ENCODE results near the gene MEIOSIN. TPM values are rescaled to one million over a fixed set of nuclear protein-coding genes. Genes with fewer than 3 reads are reported as not detected.
"Not testable (repeated sequence)": the region's sequence is repeated elsewhere in the genome, so short reads cannot be mapped to it uniquely, and the experiment has no call there.

Gene MEIOSIN, protein sequence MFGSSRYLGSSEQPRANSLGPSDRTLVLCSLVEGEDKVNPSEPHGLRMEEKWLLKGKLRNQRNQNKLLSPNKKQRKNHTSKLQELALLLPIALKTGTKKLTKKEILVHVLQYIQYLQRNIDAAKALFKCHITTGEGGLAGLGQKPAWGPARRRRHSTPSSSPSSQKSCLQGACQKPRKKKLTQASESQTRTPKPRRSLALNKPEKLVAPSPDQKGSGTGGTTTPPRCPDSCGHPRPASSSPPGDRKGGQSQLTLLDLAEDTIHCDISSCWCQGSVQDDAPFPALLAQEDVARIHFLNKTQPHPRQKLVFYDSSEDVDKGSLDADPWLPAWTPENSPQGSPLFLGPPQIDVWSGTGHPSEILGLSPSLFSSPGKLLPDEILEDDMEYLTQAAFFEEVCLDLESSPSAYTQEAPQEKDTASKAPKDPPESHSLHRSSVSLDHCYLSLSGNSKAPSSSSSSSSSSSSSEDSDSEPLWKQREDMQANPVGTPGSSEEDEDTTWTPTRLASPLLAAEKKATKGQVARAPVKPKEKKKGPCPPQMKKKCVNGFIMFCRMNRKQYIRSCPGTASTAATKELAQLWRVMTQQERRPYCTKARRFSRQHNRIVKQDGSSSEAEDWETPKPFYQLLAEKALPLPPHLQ
- not detected for total RNA-seq

DNA sequence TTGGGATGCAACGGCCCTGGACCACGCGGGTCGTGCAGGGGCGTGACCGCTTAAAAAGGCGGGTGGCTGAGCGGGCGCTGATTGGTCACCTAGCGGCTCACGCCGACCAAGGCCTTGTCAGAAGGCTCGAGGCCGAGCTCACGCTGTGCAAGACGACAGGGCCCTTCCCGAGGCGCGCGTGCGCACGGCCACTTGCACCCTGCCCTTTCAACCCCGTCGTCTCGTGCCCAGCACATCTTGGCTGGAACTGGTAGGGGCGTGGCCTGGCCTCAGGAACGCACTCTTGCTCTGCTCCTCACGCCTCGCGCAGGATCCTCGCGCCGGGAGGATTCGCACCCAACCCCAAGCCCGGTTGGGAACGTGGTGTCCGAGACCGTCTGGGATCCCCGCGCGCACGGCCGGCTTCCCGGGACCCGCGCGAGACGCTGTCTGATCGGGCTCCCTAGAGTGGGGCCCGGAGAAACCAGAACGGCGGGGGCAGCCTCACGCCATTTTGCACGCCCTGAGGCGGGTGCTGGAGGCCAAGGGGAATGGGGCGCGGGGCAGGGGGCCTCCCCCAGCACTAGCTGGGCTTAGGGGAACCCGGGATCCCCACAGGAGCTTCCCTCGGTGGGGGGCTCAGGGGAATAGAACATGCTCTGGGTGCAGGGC, at the start of gene MEIOSIN:
MEIOSIN (plus strand) TSS at position 280 of the 651 bp plus-strand sequence. CDS start 1,938 bp downstream, outside the sequence.
- TF ChIP-seq, protein P1, sequence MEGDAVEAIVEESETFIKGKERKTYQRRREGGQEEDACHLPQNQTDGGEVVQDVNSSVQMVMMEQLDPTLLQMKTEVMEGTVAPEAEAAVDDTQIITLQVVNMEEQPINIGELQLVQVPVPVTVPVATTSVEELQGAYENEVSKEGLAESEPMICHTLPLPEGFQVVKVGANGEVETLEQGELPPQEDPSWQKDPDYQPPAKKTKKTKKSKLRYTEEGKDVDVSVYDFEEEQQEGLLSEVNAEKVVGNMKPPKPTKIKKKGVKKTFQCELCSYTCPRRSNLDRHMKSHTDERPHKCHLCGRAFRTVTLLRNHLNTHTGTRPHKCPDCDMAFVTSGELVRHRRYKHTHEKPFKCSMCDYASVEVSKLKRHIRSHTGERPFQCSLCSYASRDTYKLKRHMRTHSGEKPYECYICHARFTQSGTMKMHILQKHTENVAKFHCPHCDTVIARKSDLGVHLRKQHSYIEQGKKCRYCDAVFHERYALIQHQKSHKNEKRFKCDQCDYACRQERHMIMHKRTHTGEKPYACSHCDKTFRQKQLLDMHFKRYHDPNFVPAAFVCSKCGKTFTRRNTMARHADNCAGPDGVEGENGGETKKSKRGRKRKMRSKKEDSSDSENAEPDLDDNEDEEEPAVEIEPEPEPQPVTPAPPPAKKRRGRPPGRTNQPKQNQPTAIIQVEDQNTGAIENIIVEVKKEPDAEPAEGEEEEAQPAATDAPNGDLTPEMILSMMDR (IDR thresholded peaks at IDR 0.05) = no peak
- TF ChIP-seq POLR2A (IDR thresholded peaks at IDR 0.05) = no peak
- Histone ChIP-seq H3K4me3 (no peak within 1 kb of the TSS), H3K36me3 (no peaks in the 10 kb centered on the region), H3K27ac (no peak within 1 kb of the TSS), H3K9me3 (no peaks in the 10 kb centered on the region), H3K4me1 (peaks cover 0 to 13% (median 5%) of the 10 kb centered on the region in 4 donors), H3K27me3 (no peaks in the 10 kb centered on the region)
- no peak for DNase-seq

DNA sequence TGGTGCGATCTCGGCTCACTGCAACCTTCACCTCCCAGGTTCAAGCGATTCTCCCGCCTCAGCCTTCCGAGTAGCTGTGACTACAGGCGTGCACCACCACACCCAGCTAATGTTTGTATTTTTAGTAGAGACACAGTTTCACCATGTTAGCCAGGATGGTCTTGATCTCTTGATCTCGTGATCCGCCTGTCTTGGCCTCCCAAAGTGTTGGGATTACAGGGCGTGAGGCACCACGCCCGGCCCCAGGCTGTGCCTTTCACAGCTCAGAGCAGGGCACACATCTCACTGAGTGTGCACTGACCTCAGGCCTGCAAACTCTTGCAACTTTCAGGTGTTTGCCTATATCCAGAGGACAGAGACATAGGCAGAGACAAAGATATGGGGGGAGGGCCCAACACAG, 48.2 kb upstream of the MEIOSIN start:
- DNase-seq, H3K9me3 ChIP-seq, H3K4me1 ChIP-seq, H3K27ac ChIP-seq, H3K4me3 ChIP-seq, H3K27me3 ChIP-seq: not testable (repeated sequence)
- H3K36me3 ChIP-seq = peaks cover 0 to 34% (median 0%) of the 10 kb centered on the region in 3 donors

DNA sequence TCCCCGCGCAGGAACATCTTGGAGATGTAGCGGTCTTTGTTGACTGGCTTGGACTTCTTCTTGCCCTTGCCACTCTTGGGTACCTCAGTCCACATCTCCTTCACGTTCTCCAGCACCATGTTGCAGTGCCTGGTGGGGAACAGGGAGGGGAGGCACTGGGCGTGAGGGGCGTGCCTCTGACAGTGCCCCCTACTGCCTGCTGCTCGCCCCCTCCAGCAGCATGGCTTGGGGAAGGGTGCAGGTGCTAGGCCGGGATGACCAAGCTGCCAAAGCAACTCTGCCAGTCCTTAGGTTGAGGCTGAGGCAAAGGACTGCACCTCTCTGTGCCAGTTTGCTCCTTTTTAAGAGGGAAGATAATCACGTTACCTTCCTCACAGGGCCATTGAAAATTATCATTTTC, 45.6 kb upstream of the MEIOSIN start:
- Histone ChIP-seq H3K4me1 (peaks cover 0 to 9% (median 5%) of the 10 kb centered on the region in 4 donors), H3K9me3 (no peaks in the 10 kb centered on the region), H3K4me3 (no peak overlapping the region), H3K36me3 (peaks cover 0 to 34% (median 0%) of the 10 kb centered on the region in 3 donors), H3K27me3 (no peaks in the 10 kb centered on the region), H3K27ac (no peak overlapping the region)
- TF ChIP-seq, protein P1 (IDR thresholded peaks at IDR 0.05) = no peak
- no peak for TF ChIP-seq POLR2A (IDR thresholded peaks at IDR 0.05)
- DNase-seq = no peak

DNA sequence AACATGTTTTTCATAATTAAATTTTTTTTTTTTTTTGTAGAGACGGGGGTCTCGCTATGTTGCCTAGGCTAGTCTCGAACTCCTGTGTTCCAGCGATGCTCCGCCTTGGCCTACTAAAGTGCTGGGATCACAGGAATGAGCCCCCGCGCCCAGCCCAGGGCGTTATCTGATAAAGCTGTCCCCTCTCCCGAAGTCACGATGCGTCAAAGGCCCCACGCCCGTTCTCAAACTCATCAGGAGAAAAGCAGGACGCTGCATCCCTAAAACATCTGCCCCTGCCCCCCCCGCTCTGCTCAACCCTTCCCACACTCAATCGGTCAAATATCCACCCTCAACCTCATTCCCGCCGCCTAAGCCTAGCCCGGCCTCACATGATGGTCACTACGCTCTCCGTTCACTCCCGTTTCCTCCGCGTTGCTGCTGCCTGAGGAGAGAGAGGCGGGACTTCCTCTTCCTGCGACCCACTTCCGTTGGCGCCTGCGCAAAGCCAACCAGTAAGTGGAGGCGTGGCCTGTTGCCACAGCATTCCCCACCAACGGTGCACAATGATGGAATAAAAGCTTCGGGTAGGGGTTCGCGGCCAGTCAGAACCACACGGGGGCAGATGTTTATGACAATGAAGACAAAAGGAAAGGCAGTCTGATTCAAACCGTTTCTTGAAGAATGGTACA, 41.6 kb upstream of the MEIOSIN start, which contains the start of gene SNRPD2:
SNRPD2 (minus strand) TSS at position 438 of the 671 bp plus-strand sequence; CDS start at position 373, 65 bp downstream.
- peak within 1 kb of the TSS; percentile 67 to 84 (median 72) for H3K4me3 ChIP-seq
- H3K9me3 ChIP-seq = no peaks in the 10 kb centered on the region
- peak; percentile 93 to 97 (median 95) for DNase-seq
- H3K27ac ChIP-seq = peak within 1 kb of the TSS; percentile 86 to 92 (median 88)
- H3K4me1 ChIP-seq = peaks cover 0 to 9% (median 5%) of the 10 kb centered on the region in 4 donors
- H3K27me3 ChIP-seq = no peaks in the 10 kb centered on the region
- TF ChIP-seq, protein P1 (IDR thresholded peaks at IDR 0.05) = peak in 1 of 6 experiments; percentile 2
- TF ChIP-seq POLR2A (IDR thresholded peaks at IDR 0.05) = peak; percentile 62 to 72
- H3K36me3 ChIP-seq = peaks cover 0 to 40% (median 0%) of the 10 kb centered on the region in 3 donors

DNA sequence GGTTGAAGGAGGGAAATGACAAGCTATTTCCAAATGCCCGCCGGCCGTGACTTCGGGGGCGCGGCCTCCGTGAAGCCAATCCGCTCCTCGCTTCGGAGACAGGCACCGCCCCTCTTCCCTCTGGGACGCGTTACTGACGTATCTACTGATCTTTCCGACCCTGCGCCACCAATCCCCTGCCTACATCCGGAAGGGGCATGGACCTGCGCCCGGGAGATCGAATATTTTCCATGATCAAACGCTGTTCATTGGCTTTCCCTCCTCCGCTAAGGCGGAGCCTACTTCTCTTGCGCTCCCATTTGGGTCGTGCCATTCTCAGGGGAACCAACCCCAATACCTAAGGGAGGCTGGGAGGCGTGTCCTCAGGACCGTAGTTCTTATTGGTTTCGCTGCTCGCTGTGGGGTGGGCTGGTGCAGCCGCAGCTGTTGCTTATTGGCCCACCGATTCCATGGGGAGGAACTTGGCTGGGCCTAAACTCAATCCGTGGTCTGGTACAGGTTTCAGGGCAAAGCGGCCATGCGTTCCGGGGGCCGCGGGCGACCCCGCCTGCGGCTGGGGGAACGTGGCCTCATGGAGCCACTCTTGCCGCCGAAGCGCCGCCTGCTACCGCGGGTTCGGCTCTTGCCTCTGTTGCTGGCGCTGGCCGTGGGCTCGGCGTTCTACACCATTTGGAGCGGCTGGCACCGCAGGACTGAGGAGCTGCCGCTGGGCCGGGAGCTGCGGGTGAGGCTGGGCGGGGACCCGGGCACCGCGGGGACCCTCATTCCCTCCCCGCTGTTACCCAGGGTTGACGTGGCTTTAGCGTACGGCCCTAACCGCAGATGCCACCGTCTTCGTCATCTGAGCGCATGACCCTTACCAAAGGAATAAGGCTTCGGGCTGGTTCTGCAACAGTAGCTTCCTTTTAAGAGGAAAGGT, 40.8 kb upstream of the MEIOSIN start, which contains the start of gene QPCTL:
QPCTL (plus strand) TSS at position 480 of the 919 bp plus-strand sequence; CDS start at position 518, 38 bp downstream.
- Histone ChIP-seq H3K27ac (peak within 1 kb of the TSS; percentile 86 to 92 (median 88)), H3K4me1 (peaks cover 0 to 9% (median 5%) of the 10 kb centered on the region in 4 donors), H3K27me3 (no peaks in the 10 kb centered on the region), H3K9me3 (no peaks in the 10 kb centered on the region), H3K4me3 (peak within 1 kb of the TSS; percentile 67 to 84 (median 72)), H3K36me3 (peaks cover 0 to 35% (median 0%) of the 10 kb centered on the region in 3 donors)
- peak; percentile 97 to 99 (median 98) for DNase-seq
- peak; percentile 27 to 57 for TF ChIP-seq POLR2A (IDR thresholded peaks at IDR 0.05)
- TF ChIP-seq, protein P1 (IDR thresholded peaks at IDR 0.05) = no peak

Data from Peyer's patch (tissue), 4 donors.